Measurements from ENCODE around the gene MAN1B1.

DNA sequence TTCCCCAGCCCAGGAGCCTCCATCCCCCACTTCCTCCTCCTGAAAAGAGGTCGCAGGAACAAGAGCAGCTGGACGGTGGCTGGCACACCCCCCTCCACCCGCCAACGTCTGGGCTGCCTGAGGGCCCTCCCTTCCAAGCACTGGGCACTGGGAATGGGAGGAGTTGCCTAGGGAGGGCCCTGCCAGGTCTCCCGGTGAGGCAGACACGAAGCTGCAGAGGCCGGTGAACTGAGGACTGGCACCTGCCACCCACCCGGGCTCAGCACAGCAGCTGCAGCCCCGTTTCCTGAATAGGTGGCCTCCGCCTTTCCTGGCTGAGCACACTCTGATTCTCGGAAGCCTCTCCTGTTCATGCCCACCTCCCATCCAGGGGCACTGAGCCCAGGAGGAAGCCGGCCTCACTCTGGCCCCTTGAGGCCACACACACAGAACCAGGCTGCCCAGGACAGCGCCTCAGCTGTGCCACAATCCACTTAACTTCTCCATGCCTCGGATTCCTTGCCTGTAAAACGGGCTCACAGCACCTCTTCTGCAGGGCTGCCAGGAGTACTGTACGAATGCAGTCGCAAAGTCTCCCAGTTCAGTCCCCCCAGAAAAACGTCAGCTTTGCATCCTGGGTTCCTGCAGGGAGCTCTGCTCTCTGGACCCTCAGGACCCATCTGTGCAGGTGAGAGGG is 42.1 kb upstream of the MAN1B1 start:
- TF ChIP-seq EZH2 (IDR thresholded peaks at IDR 0.05; ENCODE audit: borderline replicate concordance, low read depth, low read length, severe bottlenecking) = no peak
- no peak for TF ChIP-seq POLR2A (IDR thresholded peaks at IDR 0.05; ENCODE audit: low read depth, low read length)
- TF ChIP-seq, protein P1, sequence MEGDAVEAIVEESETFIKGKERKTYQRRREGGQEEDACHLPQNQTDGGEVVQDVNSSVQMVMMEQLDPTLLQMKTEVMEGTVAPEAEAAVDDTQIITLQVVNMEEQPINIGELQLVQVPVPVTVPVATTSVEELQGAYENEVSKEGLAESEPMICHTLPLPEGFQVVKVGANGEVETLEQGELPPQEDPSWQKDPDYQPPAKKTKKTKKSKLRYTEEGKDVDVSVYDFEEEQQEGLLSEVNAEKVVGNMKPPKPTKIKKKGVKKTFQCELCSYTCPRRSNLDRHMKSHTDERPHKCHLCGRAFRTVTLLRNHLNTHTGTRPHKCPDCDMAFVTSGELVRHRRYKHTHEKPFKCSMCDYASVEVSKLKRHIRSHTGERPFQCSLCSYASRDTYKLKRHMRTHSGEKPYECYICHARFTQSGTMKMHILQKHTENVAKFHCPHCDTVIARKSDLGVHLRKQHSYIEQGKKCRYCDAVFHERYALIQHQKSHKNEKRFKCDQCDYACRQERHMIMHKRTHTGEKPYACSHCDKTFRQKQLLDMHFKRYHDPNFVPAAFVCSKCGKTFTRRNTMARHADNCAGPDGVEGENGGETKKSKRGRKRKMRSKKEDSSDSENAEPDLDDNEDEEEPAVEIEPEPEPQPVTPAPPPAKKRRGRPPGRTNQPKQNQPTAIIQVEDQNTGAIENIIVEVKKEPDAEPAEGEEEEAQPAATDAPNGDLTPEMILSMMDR (IDR thresholded peaks at IDR 0.05; ENCODE audit: extremely low read depth in 1 of 2, insufficient read depth in 1 of 2, low read depth in 1 of 2, low read length in 2 of 2) = no peak
- TF ChIP-seq JUN (IDR thresholded peaks at IDR 0.05; ENCODE audit: borderline replicate concordance, insufficient read depth, insufficient read length, low read depth) = no peak

Data from endothelial cell of umbilical vein (primary cell).